GM12872 (cell line): ENCODE data around the gene SNX32.
A peak's percentile ranks its signal among the peaks of the same experiment; 100 is the strongest.

Experiments
- CTCF ChIP-seq: IDR thresholded peaks from 3 replicates; pipeline ENCODE4 v1.5.1; 2011; ENCODE audit warnings: low read depth, mild to moderate bottlenecking, low read length, moderate library complexity; ENCODE audit not compliant: insufficient read depth

Gene SNX32

GRCh38 chr11:65814131-65814985 is 19.4 kb upstream of the SNX32 start:
- TF ChIP-seq CTCF = no peak

- TF ChIP-seq CTCF = no peak
These were observed 18.7 kb upstream of the SNX32 start for GRCh38 chr11:65814986-65815565.

- TF ChIP-seq CTCF = no peak
These were observed 17.1 kb upstream of the SNX32 start for GRCh38 chr11:65816696-65817095.

GRCh38 chr11:65817312-65817834 is 16.4 kb upstream of the SNX32 start:
- TF ChIP-seq CTCF = no peak

GRCh38 chr11:65817835-65818680 is 15.7 kb upstream of the SNX32 start:
- TF ChIP-seq CTCF = peak; percentile 97

- TF ChIP-seq CTCF = no peak
These were observed 12.7 kb upstream of the SNX32 start for GRCh38 chr11:65821107-65821506.
